ENCODE measurements around the gene GLI3.

The GLI3 gene

DNA sequence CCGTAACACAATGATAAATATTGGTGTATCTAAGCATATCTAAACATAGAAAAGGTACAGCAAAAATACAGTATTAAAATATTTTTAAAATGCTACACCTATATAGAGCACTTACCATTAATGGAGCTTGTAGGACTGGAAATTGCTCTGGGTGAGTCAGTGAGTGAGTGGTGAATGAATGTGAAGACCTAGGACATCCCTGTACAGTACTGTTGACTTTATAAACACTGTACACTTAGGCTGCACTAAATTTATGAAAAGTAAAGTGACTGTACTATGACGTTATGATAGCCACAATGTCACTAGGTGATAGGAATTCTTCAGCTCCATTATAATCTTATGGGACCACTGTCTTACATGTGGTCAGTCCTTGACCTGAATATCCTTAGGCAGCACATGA, 147.0 kb downstream of the GLI3 start:
- TF ChIP-seq SIN3A (IDR thresholded peaks at IDR 0.05; ENCODE audit: borderline replicate concordance, insufficient read depth, low read length) (no peak), TAF1 (IDR thresholded peaks at IDR 0.05; ENCODE audit: borderline replicate concordance, insufficient read depth, low read length) (no peak), FOXP2 (optimal IDR thresholded peaks at IDR 0.05; ENCODE audit: borderline replicate concordance, extremely low read depth, extremely low read length, insufficient read depth) (no peak), POLR2AphosphoS5 (IDR thresholded peaks at IDR 0.05; ENCODE audit: low read depth, low read length) (no peak)
- TF ChIP-seq, protein P1, sequence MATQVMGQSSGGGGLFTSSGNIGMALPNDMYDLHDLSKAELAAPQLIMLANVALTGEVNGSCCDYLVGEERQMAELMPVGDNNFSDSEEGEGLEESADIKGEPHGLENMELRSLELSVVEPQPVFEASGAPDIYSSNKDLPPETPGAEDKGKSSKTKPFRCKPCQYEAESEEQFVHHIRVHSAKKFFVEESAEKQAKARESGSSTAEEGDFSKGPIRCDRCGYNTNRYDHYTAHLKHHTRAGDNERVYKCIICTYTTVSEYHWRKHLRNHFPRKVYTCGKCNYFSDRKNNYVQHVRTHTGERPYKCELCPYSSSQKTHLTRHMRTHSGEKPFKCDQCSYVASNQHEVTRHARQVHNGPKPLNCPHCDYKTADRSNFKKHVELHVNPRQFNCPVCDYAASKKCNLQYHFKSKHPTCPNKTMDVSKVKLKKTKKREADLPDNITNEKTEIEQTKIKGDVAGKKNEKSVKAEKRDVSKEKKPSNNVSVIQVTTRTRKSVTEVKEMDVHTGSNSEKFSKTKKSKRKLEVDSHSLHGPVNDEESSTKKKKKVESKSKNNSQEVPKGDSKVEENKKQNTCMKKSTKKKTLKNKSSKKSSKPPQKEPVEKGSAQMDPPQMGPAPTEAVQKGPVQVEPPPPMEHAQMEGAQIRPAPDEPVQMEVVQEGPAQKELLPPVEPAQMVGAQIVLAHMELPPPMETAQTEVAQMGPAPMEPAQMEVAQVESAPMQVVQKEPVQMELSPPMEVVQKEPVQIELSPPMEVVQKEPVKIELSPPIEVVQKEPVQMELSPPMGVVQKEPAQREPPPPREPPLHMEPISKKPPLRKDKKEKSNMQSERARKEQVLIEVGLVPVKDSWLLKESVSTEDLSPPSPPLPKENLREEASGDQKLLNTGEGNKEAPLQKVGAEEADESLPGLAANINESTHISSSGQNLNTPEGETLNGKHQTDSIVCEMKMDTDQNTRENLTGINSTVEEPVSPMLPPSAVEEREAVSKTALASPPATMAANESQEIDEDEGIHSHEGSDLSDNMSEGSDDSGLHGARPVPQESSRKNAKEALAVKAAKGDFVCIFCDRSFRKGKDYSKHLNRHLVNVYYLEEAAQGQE (IDR thresholded peaks at IDR 0.05; ENCODE audit: insufficient read depth in 1 of 2, low read depth in 2 of 2, low read length in 2 of 2) = no peak

DNA sequence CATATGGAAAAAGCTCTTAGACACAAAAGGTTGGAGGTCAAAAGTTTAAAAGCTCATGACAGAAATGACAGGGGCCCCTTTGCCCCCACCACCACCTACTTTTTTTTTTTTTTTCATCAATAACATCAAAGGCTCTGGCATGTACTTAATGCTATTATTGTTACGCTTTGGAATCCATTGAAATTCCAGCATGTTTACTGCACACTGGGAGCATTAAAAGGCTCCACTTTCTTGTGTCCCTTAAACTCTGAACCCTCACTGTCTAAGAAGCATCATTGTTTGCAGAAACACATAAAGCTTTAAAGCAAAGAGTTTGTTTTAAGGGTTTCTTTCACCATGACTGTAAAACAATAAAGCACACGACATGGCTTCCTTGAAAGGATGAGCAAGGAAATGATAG, 149.4 kb downstream of the GLI3 start:
- TF ChIP-seq POLR2AphosphoS5 (IDR thresholded peaks at IDR 0.05; ENCODE audit: low read depth, low read length) (no peak), SIN3A (IDR thresholded peaks at IDR 0.05; ENCODE audit: borderline replicate concordance, insufficient read depth, low read length) (no peak), FOXP2 (optimal IDR thresholded peaks at IDR 0.05; ENCODE audit: borderline replicate concordance, extremely low read depth, extremely low read length, insufficient read depth) (no peak), TAF1 (IDR thresholded peaks at IDR 0.05; ENCODE audit: borderline replicate concordance, insufficient read depth, low read length) (no peak)
- TF ChIP-seq, protein P1 (IDR thresholded peaks at IDR 0.05; ENCODE audit: insufficient read depth in 1 of 2, low read depth in 2 of 2, low read length in 2 of 2) = no peak

DNA sequence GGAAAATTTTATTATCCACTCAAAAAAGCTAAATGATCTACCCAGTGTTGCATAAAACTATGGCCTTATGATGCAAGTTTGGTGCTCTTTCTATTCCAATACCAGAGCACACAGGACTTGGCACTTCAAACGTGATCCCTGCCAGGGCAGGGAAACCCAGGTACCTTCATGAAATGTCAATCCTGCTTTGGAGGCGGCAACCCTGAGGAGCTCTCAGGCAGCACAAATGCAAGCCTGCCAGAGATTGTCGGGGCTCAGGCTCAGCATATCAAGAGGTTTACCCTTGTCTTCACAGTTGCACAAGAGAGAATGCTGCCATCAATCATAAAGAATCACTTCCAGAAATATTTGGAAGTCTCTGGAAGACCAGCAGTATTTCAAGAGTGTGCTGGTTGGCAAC, 151.5 kb downstream of the GLI3 start:
- TF ChIP-seq POLR2AphosphoS5 (IDR thresholded peaks at IDR 0.05; ENCODE audit: low read depth, low read length) = no peak
- TF ChIP-seq, protein P1 (IDR thresholded peaks at IDR 0.05; ENCODE audit: insufficient read depth in 1 of 2, low read depth in 2 of 2, low read length in 2 of 2) = no peak
- no peak for TF ChIP-seq SIN3A (IDR thresholded peaks at IDR 0.05; ENCODE audit: borderline replicate concordance, insufficient read depth, low read length)
- TF ChIP-seq FOXP2 (optimal IDR thresholded peaks at IDR 0.05; ENCODE audit: borderline replicate concordance, extremely low read depth, extremely low read length, insufficient read depth) = no peak
- no peak for TF ChIP-seq TAF1 (IDR thresholded peaks at IDR 0.05; ENCODE audit: borderline replicate concordance, insufficient read depth, low read length)

DNA sequence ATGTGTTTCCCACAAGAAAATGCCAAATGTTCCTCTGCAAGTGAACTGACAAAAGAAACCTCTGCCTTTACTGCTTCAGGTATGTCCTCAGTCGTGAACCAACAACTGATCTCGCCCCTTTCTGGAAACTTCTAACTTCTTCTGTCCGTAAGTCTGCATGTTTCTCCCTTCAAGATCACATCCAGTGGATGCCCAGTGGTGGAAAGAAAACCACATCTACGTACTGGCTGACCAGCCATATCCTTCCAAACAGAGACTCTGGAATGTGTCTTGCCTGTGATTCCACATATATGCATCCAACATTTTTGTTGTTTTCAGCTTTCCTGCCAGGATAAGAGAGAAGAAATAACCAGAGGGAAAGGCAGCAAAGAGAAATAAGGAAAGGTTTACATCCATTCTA, 152.7 kb downstream of the GLI3 start:
- TF ChIP-seq TAF1 (IDR thresholded peaks at IDR 0.05; ENCODE audit: borderline replicate concordance, insufficient read depth, low read length) (no peak), SIN3A (IDR thresholded peaks at IDR 0.05; ENCODE audit: borderline replicate concordance, insufficient read depth, low read length) (no peak), POLR2AphosphoS5 (IDR thresholded peaks at IDR 0.05; ENCODE audit: low read depth, low read length) (no peak), FOXP2 (optimal IDR thresholded peaks at IDR 0.05; ENCODE audit: borderline replicate concordance, extremely low read depth, extremely low read length, insufficient read depth) (no peak)
- TF ChIP-seq, protein P1 (IDR thresholded peaks at IDR 0.05; ENCODE audit: insufficient read depth in 1 of 2, low read depth in 2 of 2, low read length in 2 of 2) = no peak

DNA sequence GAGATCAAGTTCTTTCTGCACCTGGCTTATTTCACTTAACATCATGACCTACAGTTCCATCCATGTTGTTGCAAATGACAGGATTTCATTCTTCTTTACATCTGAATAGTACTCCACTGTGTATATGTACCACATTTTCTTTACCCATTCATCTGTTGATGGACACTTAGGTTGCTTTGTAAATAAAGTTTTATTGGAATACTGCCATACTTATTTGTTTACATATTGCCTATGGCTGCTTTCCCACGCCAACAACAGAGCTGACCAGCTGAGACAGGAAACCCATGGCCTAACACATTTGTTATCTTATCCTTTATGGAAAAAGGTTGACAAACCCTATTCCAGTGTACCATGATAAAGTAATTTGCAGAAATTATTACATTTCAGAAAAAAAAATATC, 153.7 kb downstream of the GLI3 start:
- no peak for TF ChIP-seq TAF1 (IDR thresholded peaks at IDR 0.05; ENCODE audit: borderline replicate concordance, insufficient read depth, low read length)
- no peak for TF ChIP-seq FOXP2 (optimal IDR thresholded peaks at IDR 0.05; ENCODE audit: borderline replicate concordance, extremely low read depth, extremely low read length, insufficient read depth)
- TF ChIP-seq POLR2AphosphoS5 (IDR thresholded peaks at IDR 0.05; ENCODE audit: low read depth, low read length) = no peak
- TF ChIP-seq SIN3A (IDR thresholded peaks at IDR 0.05; ENCODE audit: borderline replicate concordance, insufficient read depth, low read length) = no peak
- TF ChIP-seq, protein P1 (IDR thresholded peaks at IDR 0.05; ENCODE audit: insufficient read depth in 1 of 2, low read depth in 2 of 2, low read length in 2 of 2) = no peak
